ENCODE measurements around the gene ERC1. TPM values are rescaled to one million over a fixed set of nuclear protein-coding genes. Genes with fewer than 3 reads are reported as not detected.
"Not testable (repeated sequence)": the region's sequence is repeated elsewhere in the genome, so short reads cannot be mapped to it uniquely, and the experiment has no call there.

Gene ERC1
- total RNA-seq, 1 donor from 2014 or later, result 83.5 TPM

DNA sequence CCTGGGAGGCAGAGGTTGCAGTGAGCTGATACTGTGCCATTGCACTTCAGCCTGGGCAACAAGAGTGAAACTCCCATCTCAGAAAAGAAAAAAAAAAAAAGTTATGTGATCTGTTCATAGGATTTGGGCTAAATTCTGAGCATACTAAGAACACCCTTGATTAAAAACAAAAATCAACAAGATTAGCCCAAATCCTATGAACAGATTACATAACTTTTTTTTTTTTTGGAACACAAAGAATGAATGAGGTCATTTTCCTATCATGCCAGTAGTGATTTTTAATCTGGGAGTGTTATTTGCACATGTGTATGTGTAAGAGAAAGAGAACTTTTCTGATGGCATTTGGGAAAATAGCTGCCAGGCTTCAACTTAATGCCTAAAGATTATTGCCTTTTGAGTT, 208.7 kb downstream of the ERC1 start:
- intact Hi-C loops (cut with DNase I), result no loop called here
- DNase-seq (ENCODE audit: low spot score), result no peak
- ATAC-seq, result peak; percentile 83

DNA sequence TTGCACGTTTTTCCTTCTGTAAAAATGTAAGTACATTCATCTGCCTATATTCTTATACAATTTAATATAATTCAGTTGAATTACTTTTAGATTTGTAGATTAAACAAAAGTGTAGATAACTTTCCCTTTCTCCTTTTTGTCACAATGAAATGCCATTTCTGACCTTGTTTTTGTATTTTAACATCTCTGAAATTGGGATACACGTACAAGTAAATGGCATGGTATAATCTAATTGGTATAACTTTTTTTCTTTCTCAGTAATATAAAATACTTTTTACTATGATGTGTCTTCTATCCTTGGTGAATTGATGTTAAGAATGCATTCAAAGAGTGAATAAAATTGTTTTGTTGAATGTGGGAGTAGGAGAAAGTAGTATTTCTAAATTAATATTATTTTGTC, 210.0 kb downstream of the ERC1 start:
- ATAC-seq (no peak), DNase-seq (ENCODE audit: low spot score) (no peak)
- intact Hi-C loops (cut with DNase I), result no loop called here

DNA sequence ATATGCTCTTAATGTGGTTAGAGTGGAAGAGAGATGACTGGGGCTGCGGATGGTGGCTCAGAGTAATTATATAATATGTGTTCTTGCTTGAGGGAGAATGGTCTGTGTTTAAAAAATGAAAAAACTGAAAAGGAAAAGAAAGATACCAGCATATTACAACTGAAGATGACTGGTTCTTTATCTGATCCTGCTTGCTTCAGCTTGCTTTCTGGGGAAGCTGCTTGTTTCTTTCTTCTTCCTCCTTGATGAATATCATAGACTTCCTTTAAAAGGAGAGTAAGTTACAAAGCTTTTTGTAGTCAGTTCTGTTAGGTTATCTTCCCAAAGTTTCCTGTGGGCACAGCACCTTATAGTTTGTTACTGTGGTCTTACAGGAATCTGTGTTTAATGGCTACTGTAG, 210.9 kb downstream of the ERC1 start:
- DNase-seq (ENCODE audit: low spot score), result no peak
- ATAC-seq, result no peak
- intact Hi-C loops (cut with DNase I), result no loop called here

DNA sequence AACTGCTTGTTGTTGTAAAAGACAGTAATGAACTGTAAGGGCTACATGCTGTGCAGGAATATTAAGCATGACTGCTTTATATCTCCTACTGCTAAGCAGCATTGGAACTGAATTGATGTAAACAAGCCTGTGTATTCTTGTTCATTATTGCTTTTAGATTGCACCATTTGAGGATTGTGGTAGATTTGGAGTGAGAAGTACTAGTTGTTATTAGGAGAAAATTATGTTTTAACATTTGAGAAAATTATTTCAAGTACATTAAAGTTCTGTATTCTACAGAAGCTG, 212.7 kb downstream of the ERC1 start:
- no peak for ATAC-seq
- no peak for DNase-seq (ENCODE audit: low spot score)
- intact Hi-C loops (cut with DNase I), result no loop called here

DNA sequence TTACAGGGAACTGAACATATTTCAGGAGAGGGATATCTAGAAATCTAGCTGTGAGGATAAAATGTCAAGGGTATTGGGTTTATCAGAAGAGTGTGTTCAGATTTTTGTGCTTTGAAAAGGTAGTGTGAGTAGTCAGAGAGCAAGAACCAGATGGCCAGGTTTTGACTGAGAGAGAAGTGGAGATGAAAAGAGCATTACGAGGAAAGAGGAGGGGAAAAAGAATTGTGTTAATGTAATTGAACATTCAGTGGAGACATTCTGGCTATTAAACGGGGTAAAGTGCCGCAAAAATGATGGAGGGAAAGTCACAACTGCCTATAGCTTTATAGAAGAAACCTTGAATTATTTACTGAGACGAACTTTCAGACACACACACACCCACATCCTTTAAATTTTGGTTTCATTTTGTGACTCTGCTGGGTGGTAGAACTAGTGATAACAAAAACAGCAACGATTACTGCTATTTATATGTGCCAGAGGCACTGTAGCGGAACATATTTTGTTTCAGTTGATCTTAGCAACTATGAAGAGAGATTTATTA, 213.6 kb downstream of the ERC1 start:
- DNase-seq (ENCODE audit: low spot score), result no peak
- peak; percentile 68 for ATAC-seq
- intact Hi-C loops (cut with DNase I), result no loop called here

DNA sequence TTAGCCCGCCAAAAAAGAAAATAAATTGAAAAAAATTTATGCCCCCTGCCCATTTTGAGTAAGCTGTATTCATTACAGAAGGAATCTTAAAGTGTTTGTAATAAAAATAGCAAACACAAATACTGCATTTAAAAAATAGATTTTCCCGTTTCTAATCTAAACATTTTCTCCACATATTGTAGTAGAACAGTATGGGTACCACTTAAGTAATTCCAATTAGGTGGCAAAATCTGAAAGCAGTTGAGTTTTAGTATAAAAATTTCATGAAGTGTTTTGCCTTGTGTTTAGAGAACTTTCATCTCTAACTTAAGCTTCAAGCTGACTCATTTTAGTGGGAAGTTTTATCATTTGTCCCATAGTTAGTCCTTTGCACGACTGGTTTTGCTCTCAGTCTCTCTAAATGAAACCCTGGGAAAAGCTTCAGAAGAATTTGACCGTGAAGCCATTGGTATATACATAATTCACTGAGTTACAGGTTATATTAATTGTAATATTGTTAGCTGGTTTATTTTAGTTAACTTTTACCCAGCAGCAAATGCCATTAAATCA, 214.6 kb downstream of the ERC1 start:
- intact Hi-C loops (cut with DNase I), result no loop called here
- peak; percentile 46 for ATAC-seq
- DNase-seq (ENCODE audit: low spot score), result no peak

DNA sequence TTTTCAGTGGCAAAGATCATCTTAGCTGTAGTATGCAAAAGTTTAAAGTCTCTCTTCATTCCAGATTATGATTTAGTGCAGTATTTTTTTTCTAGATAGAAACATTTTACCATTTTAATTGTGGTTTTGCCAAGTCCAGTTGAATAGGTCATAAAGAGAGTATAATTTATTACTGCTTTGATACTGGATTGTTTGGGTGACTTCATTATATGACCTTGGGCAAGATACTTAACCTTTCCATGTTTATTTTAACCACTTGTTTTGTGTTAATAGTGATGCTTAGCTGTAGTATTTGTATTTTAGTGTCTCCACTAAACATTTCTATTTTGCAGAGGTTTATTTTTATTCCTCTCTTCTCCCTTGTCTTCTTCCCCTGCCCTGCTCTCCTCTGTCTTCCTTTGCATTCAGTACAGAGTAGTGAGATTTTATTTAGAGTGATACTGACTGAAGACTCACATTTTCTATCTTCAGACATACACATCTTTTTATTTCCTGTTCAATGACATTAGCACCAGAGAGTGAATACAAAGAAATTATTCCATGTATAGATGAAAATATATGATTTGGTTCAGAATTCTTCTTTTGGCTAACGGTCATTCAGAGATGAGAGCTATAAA, 215.2 kb downstream of the ERC1 start:
- intact Hi-C loops (cut with DNase I), result no loop called here
- no peak for ATAC-seq
- no peak for DNase-seq (ENCODE audit: low spot score)

DNA sequence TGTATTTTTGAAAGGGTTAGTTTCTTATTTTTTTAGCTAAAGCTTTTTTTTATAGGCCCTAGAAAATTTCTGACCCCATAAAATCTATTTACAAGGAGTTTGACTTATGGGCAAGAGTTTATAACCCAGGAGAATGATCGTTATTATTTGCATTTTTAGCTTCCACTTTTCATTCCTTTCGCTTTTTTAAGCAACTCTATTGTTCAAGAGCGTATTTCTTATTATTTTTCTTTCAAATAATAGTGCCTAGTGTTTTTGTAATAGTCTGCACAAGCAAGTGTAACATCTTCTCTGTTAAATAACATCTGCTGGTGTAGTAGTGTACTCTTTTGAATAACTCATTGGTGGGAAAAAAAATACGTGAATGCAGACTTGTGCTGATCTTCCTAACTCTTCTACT, 216.3 kb downstream of the ERC1 start:
- no peak for DNase-seq (ENCODE audit: low spot score)
- ATAC-seq, result no peak
- intact Hi-C loops (cut with DNase I), result no loop called here

DNA sequence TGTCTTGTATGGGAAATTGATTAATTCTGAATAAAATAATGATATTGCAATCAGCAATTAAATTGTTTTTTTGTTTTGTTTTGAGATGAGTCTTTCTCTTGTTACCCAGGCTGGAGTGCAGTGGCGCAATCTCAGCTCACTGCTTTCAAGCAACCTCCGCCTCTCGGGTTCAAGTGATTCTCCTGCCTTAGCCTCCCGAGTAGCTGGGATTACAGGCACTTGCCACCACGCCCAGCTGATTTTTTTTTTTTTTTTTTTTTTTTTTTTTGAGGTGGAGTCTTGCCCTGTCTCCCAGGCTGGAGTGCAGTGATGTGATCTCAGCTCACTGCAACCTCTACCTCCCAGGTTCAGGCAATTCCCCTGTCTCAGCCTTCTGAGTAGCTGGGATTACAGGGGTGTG, 217.7 kb downstream of the ERC1 start:
- DNase-seq (ENCODE audit: low spot score); intact Hi-C loops (cut with DNase I); ATAC-seq: not testable (repeated sequence)

DNA sequence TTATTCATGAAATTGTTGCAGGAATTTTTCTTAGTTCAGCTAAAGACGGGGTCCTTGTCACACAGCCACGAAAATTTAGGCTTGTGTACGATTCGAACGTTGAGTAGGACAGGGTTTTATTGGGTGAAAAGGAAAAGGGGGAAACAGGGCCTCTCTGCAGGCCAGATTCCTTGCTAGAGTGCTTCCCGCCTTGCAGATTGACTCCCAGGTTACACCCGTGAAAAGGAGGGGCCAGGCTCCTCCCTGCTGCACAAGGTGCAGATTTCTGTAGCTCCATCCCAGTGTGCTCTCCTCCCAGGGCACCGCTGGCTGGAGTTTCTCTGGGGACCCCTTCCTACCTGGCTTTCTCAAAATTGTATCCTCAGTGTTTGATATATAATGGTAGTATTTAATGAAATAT, 221.5 kb downstream of the ERC1 start:
- ATAC-seq, result no peak
- intact Hi-C loops (cut with DNase I), result no loop called here
- DNase-seq (ENCODE audit: low spot score), result no peak

DNA sequence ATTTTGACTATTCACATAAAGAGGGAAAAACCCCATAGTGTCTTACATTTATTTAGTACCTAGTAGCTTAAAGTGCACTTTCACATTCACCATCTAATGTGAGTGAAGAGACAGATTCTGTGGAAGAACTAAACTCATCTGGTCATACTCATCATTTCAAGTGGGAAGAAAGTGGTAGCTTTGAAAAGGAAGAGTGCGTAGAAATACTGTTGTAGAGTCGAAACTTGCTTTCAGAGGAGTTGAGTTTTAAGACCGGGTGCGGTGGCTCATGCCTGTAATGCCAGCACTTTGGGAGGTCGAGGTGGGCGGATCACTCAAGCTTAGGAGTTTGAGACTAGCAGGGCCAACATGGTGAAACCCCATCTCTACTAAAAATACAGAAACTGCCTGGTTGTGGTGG, 222.2 kb downstream of the ERC1 start:
- ATAC-seq, result no peak
- no peak for DNase-seq (ENCODE audit: low spot score)
- intact Hi-C loops (cut with DNase I), result no loop called here

DNA sequence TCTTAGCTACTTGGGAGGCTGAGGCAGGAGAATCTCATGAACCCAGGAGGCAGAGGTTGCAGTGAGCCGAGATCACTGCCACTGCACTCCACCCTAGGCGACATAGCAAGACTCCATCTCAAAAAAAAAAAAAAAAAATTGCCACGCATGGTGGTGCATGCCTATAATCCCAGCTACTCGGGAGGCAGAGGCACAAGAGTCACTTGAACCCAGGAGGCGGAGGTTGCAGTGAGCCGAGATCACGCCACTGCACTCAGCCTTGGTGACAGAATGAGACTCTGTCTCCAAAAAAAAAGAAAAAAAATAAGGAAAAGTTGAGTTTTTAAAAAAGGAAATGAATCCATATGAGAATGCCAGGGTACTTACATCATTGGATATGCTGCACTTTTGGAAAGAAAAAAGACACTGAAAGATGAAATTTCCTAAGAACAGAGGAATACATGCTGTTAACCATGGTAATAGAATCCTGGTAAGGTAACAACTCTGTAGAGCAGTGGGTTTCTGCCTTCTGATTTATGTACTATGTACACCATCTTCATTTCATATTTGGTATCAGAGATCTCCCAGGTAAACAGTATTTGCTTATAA, 222.7 kb downstream of the ERC1 start:
- intact Hi-C loops (cut with DNase I), result no loop called here
- DNase-seq (ENCODE audit: low spot score) (no peak), ATAC-seq (no peak)

DNA sequence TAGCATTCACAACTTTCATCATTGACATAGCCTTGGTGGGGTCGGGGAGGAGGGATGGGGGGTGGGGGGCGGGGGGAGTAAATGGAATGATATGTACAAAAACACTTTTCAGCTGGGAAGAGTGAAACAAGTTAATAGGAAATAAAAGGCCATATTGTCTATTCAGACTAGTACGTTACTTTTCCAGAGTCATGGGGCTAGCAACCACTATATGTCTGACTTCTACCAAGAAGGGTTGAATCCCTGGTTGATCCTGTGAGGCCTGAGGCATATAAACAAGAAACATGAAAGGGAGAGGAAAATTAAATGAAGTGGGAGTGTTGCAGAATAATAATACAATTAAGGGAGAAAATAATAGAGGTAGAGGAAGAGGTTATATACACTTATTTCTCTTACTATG, 225.5 kb downstream of the ERC1 start:
- intact Hi-C loops (cut with DNase I), result no loop called here
- ATAC-seq (no peak), DNase-seq (ENCODE audit: low spot score) (no peak)

DNA sequence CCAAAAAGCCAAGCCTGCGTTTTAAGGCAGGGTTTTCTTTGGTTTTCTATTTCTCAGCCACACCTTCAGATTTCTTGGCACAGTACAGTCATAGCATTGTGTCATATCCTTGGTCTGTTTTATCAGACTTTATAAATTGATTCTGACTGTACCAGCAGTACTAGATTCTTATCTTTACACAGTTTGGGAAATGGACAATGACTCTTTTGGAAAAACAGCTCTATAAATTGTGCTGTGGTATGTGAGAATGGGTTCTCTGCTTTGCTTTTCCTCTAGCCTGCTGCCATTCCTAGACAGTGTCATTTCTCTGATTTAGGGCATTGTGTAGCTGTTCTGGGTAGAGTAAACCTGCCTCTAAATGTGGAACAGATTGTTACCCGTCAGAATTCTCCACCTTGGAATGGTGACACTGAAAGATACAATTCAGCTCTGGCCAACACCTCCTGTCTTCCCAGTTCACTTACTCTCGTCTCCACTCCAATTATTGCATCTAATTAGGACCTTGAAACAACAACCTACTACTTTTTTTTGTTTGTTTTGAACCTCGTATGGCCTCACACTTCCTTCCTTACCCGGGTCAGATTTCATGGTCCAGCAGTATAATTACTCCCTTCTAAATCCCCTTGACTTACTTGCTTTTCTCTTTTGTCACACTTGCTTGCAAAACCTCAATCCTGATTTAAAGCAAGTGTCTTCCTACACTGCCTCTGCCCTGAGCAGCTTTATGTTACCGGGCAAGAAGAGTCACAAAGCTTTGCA, 226.3 kb downstream of the ERC1 start:
- ATAC-seq, result peak; percentile 92
- DNase-seq (ENCODE audit: low spot score), result no peak
- intact Hi-C loops (cut with DNase I), result no loop called here

DNA sequence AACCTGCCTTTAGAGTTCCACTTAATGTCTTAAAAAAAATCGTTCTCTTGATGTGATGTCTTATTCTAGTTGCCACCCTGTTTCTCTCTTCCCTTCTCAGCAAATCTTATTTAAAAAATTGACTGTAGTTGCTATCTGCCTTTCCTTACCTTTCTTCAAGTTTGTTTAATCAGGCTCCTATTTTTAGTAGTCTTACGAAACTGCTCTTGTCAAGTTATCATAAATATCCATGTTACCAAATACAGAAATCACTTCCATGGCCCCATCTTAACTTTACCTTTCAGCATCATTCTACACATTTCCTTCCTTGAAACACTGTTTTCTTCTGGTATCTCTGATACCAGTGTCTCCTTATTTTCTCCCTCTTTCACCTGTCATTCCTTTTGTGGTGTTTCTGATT, 227.3 kb downstream of the ERC1 start:
- DNase-seq (ENCODE audit: low spot score), result no peak
- no peak for ATAC-seq
- intact Hi-C loops (cut with DNase I), result no loop called here

DNA sequence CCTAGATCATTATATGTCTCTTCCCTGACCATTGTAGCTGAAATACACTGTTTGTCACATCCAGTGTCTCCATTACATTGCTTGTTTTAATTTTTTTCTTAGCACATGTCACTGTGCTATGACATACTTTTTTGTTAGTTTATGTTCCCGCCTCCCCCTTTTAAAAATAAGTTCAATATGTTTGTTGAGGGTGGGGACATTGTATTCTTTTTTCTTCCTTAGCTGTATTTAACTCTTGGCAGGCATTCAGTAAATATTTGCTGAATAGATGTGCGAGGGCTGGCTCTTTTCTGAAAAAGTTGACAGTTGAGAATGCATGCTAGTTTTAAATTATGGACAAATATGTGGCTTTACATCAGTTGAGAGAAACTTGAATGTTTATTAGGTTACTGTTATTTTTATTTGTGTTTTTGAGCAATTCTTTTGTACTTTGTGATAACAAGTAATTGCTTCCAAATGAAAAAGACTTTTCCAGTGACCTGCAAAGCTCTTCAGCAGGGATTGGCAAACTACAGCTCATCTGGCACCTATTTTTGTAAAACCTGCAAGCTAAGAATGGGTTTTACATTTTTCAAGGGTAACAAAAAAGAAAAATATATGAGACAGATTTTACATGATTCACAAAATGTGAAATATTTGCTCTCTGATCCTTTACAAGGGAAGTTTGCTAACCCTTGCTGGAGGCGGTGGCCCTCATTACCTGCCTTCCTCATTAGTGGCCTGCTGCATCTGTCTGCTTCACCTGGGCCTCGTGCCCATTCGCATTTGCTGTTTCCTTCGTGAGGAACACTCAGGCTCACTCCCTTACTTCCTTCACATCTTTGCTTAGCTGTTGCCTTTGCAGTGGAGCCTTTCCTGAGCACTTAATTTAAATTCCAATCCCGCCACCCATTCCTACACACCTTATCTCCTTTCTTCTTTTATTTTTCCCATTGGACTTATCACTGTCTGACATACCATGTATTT, 229.4 kb downstream of the ERC1 start:
- intact Hi-C loops (cut with DNase I), result no loop called here
- ATAC-seq (no peak), DNase-seq (ENCODE audit: low spot score) (no peak)

DNA sequence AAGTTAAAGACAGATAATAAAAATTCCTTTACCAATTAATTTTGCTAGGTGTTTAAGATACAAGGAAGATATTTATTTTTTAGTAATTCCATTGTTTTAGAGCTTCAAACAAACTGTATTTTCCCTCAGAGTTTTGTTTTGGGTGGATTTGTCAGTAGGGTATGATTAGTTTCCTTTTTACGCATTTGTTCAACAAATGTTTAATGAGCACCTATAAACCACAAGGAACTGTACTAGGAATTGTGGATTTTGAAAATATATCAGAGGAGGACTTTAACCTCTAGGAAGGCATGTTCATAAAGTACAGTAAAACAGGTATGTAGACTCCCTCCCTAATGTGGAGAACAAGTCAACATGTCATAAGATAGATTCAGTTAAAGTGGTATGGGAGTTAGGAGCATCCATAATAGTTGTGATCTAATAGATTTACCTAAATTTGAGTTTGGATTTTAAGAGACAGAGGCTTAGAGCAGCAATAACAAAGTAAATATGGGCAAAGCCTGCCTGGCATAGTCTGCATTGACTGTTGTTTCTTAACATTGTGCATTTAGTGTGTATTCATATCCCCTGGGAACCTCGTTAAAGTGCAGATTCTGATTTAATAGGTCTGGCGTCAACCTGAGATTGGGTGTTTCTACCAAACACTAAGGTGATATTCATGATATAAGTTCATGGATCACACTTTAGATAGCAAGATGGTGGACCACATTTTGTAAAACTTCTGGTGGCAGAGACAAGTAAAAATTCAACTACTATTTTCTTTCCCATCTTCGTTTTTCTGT, 232.0 kb downstream of the ERC1 start:
- DNase-seq (ENCODE audit: low spot score) (no peak), ATAC-seq (no peak)
- intact Hi-C loops (cut with DNase I), result no loop called here

DNA sequence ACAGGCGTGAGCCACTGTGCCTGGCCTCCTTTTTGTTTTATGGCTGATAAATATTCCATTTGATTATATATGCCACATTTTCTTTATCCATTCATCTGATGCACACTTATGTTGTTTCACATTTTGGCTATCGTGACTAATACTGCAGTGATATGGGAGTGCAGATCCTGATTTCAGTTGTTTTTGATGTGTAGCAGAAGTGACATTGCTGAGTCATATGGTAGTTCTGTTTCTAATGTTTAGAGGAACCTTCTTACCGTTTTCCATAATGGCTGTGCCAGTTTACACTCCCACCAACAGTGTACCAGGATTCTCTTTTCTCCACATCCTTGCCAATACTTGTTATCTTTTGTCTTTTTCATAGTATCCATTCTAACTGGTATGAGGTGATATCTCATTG, 235.9 kb downstream of the ERC1 start:
- DNase-seq (ENCODE audit: low spot score) (no peak), ATAC-seq (no peak)
- intact Hi-C loops (cut with DNase I), result no loop called here

DNA sequence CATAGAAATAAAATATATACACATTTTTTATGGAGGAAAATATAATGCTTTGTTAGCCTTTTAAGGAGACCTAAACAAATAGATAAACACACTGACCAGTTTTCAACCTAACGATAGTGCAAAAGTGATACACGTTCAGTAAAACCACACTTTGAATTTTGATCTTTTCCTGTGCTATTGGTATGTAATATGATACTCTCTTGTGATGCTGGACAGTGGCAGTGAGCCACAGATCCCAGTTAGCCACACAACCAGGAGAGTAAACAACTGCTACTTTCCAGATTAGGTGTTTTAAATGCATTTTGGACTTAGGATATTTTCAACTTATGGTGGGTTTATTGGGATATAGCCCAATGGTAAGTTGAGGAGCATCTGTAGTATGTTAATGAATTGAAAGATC, 243.1 kb downstream of the ERC1 start:
- DNase-seq (ENCODE audit: low spot score) (no peak), ATAC-seq (no peak)
- intact Hi-C loops (cut with DNase I), result no loop called here

Measured in sciatic nerve (tissue), 2 donors.